SU-DHL-6 (cell line): ENCODE measurements around the gene PNMA8B.

Source experiments
- H2AFZ ChIP-seq: fragments of 200-600 bp; sonication (generic); 2 replicates; pipeline ENCODE4 v1.6.1; 2014; ENCODE audit warnings: low read depth, mild to moderate bottlenecking, moderate library complexity, mixed read lengths, antibody characterized with exemption, low read length; ENCODE audit not compliant: severe bottlenecking
- H3F3A ChIP-seq: fragments of 200-600 bp; shearing (Covaris generic); 2 replicates; pipeline ENCODE4 v1.6.0; 2016; ENCODE audit warnings: antibody characterized with exemption, mild to moderate bottlenecking; ENCODE audit not compliant: insufficient read depth
- H3K27ac ChIP-seq: fragments of 200-600 bp; sonication (generic); 2 replicates; pipeline ENCODE4 v1.5.1; 2016; ENCODE audit warnings: low read depth, mild to moderate bottlenecking, low read length, moderate library complexity, mixed read lengths
- H3K27me3 ChIP-seq: fragments of 200-600 bp; sonication (generic), shearing (Covaris generic); 2 replicates; pipeline ENCODE4 v1.6.0; 2014; ENCODE audit warnings: mild to moderate bottlenecking, low read length
- H3K36me3 ChIP-seq: fragments of 200-600 bp; sonication (generic); 2 replicates; pipeline ENCODE4 v1.6.1; 2014; ENCODE audit warnings: mild to moderate bottlenecking, low read length, mixed read lengths
- H3K4me2 ChIP-seq: fragments of 300-600, 200-600 bp; shearing (Covaris generic), sonication (generic); 2 replicates; pipeline ENCODE4 v1.6.0; 2014; ENCODE audit warnings: low read length, low read depth, mild to moderate bottlenecking; ENCODE audit not compliant: poor library complexity, severe bottlenecking
- H3K4me3 ChIP-seq: fragments of 200-600 bp; sonication (generic); 2 replicates; pipeline ENCODE4 v1.5.1; 2014; ENCODE audit warnings: antibody characterized with exemption, low read length, mild to moderate bottlenecking, mixed read lengths; ENCODE audit not compliant: insufficient read depth, poor library complexity, severe bottlenecking
- H3K79me2 ChIP-seq: fragments of 200-600 bp; sonication (generic); 2 replicates; pipeline ENCODE4 v1.6.1; 2014; ENCODE audit warnings: mild to moderate bottlenecking, low read length, moderate library complexity; ENCODE audit not compliant: insufficient read depth
- H3K9ac ChIP-seq: fragments of 200-600 bp; sonication (generic); 2 replicates; pipeline ENCODE4 v1.7.0; 2014; ENCODE audit warnings: mild to moderate bottlenecking, low read length
- H3K9me2 ChIP-seq: fragments of 200-600 bp; sonication (generic); replicated peaks from 2 replicates; pipeline ENCODE4 v1.6.1; 2014; ENCODE audit warnings: low read length; ENCODE audit not compliant: insufficient read depth
- H3K9me3 ChIP-seq: fragments of 200-600 bp; sonication (generic); 2 replicates; pipeline ENCODE4 v1.6.1; 2014; ENCODE audit warnings: low read length, mixed read lengths; ENCODE audit not compliant: insufficient read depth
- H4K20me1 ChIP-seq: fragments of 200-600 bp; sonication (generic); 2 replicates; pipeline ENCODE4 v1.6.1; 2014; ENCODE audit warnings: low read depth, mild to moderate bottlenecking, antibody characterized with exemption, low read length, moderate library complexity, mixed read lengths
- CTCF ChIP-seq: fragments of 200-600 bp; sonication (generic); IDR thresholded peaks from one replicate; pipeline ENCODE4 v1.5.1; 2017; ENCODE audit warnings: antibody characterized with exemption, mild to moderate bottlenecking, low read length, moderate library complexity; ENCODE audit not compliant: insufficient read depth, poor library complexity, severe bottlenecking
- EZH2phosphoT487 ChIP-seq: fragments of 200-600 bp; sonication (generic), shearing (Covaris generic); conservative IDR thresholded peaks from 2 replicates; pipeline ENCODE4 v1.6.1; 2018; ENCODE audit warnings: mild to moderate bottlenecking, antibody characterized with exemption, low read length, moderate library complexity, mixed read lengths

Gene PNMA8B

DNA sequence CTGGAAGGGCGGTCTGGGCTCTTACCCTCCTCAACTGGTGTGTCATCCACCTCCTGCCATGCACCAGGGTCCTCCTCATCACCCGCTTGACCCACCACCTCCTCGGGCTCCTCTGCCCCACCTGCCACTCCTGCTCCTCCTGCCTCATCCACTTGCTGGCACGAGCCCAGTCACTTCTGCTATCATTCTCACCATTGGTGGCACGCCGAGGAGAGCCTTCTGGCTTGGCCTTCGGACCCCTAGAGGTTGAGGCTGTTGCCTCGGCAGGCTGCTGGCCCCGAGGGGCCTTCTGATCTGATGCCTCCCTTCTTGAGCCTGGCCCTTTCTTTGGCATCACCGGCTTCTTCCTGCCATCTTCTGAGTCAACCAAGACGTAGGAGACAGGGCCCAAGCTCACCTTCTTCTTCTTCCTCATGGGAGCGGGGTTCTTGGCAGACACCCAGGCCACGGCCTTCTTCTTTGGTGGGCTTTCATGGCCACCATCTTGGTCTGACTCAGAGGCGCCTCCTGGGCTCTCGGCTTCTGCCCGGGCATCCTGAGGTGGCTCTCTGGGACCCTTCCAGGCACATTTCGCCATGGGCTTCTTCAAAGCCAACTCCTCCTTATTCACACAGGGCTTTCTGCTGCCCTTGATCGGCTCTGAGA lies 26.0 kb downstream of the PNMA8B start:
- TF ChIP-seq EZH2phosphoT487 (no peak), CTCF (no peak)

DNA sequence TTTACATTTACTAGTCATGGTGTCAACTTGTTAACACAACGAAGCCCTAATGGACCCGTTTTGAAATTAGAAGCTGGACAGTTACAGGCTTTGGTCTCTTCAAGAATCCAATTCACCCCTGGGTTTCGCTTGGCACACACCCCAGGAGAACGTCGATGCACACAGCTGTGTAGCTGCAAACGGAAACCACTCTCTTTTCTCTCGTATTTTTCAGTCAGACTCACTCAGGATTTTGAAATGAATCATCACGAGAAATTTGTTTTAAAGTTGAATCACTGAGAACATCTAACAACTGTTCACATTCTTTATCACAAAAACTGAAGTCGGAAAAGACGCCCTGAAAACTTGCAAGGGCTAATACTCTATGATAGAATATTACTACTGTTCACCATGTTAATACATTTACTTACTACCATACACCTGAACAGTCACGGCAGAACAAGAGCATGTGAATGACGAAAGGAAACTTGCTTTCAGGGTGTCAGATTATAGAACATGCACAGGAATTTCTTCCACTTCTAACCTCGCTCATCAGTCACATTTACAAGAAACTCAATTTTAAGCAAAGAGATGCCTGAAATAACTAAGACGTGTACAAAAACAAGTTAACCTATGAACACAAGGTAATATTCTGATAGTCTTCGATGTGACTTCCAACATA lies 29.0 kb downstream of the PNMA8B start:
- H3K4me3 ChIP-seq = no peak overlapping the region
- peak overlapping the region; percentile 96 for H3K27ac ChIP-seq
- peaks cover 44% of the 10 kb centered on the region for H3F3A ChIP-seq
- TF ChIP-seq EZH2phosphoT487 (no peak), CTCF (no peak)
- H3K9ac ChIP-seq = peak overlapping the region; percentile 48
- H3K4me2 ChIP-seq = peak overlapping the region; percentile 62
- H3K27me3 ChIP-seq = no peaks in the 10 kb centered on the region
- H2AFZ ChIP-seq = no peak overlapping the region
- H3K9me3 ChIP-seq = no peaks in the 10 kb centered on the region
- no peaks in the 10 kb centered on the region for H4K20me1 ChIP-seq
- H3K36me3 ChIP-seq = no peaks in the 10 kb centered on the region
- no peaks in the 10 kb centered on the region for H3K79me2 ChIP-seq
- no peaks in the 10 kb centered on the region for H3K9me2 ChIP-seq

More for the DNA sequence above, 26.0 kb downstream of the PNMA8B start:
- Histone ChIP-seq H3K4me3 (no peak overlapping the region), H3K36me3 (no peaks in the 10 kb centered on the region), H3K4me2 (no peak overlapping the region), H3K27me3 (no peaks in the 10 kb centered on the region), H2AFZ (no peak overlapping the region), H3K9ac (no peak overlapping the region), H4K20me1 (no peaks in the 10 kb centered on the region), H3K79me2 (no peaks in the 10 kb centered on the region), H3K9me2 (no peaks in the 10 kb centered on the region), H3K27ac (no peak overlapping the region), H3F3A (peaks cover 31% of the 10 kb centered on the region), H3K9me3 (no peaks in the 10 kb centered on the region)

DNA sequence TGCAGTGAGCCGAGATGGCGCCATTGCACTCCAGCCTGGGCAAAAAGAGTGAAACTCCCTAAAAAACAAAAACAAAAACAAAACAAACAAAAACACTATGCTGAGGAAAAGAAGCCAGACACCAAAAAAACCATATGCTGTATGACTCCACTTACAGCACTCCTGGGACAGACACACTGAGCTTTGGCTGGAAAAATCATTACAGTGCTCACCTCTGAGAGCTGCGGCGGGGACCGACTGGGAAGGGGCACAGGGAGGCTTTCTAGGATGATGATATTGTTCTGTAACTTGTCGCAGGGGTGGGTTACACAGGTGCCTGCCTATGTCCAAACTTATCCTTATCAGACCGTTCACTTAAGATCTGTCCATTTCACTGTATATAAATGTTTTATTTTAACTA lies 32.2 kb downstream of the PNMA8B start:
- H3K9ac ChIP-seq = peak overlapping the region; percentile 47; the same call in 1 of the 2 replicates
- no peaks in the 10 kb centered on the region for H3K27me3 ChIP-seq
- peak overlapping the region; percentile 53 for H3K4me2 ChIP-seq

More for the DNA sequence above, 32.2 kb downstream of the PNMA8B start:
- peak overlapping the region; percentile 96 for H3K27ac ChIP-seq
- no peaks in the 10 kb centered on the region for H3K36me3 ChIP-seq
- H3K9me3 ChIP-seq = no peaks in the 10 kb centered on the region
- H2AFZ ChIP-seq = no peak overlapping the region
- no peaks in the 10 kb centered on the region for H3K79me2 ChIP-seq
- H3K4me3 ChIP-seq = no peak overlapping the region
- H3K9me2 ChIP-seq = no peaks in the 10 kb centered on the region
- H4K20me1 ChIP-seq = no peaks in the 10 kb centered on the region
- TF ChIP-seq EZH2phosphoT487 (no peak), CTCF (no peak)
- H3F3A ChIP-seq = peaks cover 67% of the 10 kb centered on the region
